Activated CD8-positive, alpha-beta T cell treated with anti-CD3 and anti-CD28 coated beads for 36 hours (primary cell): ENCODE results near the gene GNPTG. TPM values are rescaled to one million over a fixed set of nuclear protein-coding genes. Genes with fewer than 3 reads are reported as not detected.

ENCODE experiments used
- total RNA-seq, 2 experiments: library from RNA; stranded (reverse); gene quantifications; one replicate each; pipeline ENCODE4 v1.2.3, GENCODE V29; 2021

GNPTG gene
- total RNA-seq, 2 experiments from 2014 or later: 17.3 to 19.2 TPM

Other genes with a start within 250 kb of the GNPTG start
- under 1 TPM; 0.27 to 0.34 TPM for gene CACNA1H, start 198.8 kb upstream of the GNPTG start, total RNA-seq
- gene TPSG1, start 126.7 kb upstream of the GNPTG start, total RNA-seq: not detected
- gene TPSB2, start 121.7 kb upstream of the GNPTG start, total RNA-seq: not detected
- gene TPSAB1, start 111.2 kb upstream of the GNPTG start, total RNA-seq: not detected
- not detected for gene TPSD1, start 95.9 kb upstream of the GNPTG start, total RNA-seq
- gene UBE2I, start 42.3 kb upstream of the GNPTG start, total RNA-seq: 100 to 1,000 TPM; 245 to 254 TPM
- gene BAIAP3, start 18.3 kb upstream of the GNPTG start, total RNA-seq: under 1 TPM; 0.27 to 0.68 TPM
- 10 to 100 TPM; 54.7 to 57.4 TPM for gene TSR3, start 53 bp upstream of the GNPTG start, total RNA-seq
- gene UNKL, start 62.8 kb downstream of the GNPTG start, total RNA-seq: 10 to 100 TPM; 32.4 to 38.1 TPM
- 10 to 100 TPM; 16.4 to 17.8 TPM for gene UQCC4, start 68.8 kb downstream of the GNPTG start, total RNA-seq
- under 1 TPM in 1 of 2 experiments, not detected in 1; 0.29 TPM for gene PERCC1, start 79.1 kb downstream of the GNPTG start, total RNA-seq
- gene CCDC154, start 92.6 kb downstream of the GNPTG start, total RNA-seq: 1 to 10 TPM; 1.3 to 1.4 TPM
- gene CLCN7, start 123.1 kb downstream of the GNPTG start, total RNA-seq: 10 to 100 TPM; 35.5 to 36.8 TPM
- gene PTX4, start 137.0 kb downstream of the GNPTG start, total RNA-seq: not detected
- gene TELO2, start 141.4 kb downstream of the GNPTG start, total RNA-seq: 10 to 100 TPM; 59.1 to 62.1 TPM
- 10 to 100 TPM; 12.9 to 14.3 TPM for gene TMEM204, start 181.7 kb downstream of the GNPTG start, total RNA-seq